DND-41 (cell line): ENCODE measurements around the gene PSD2.

Experiments used
- ATAC-seq: fragments of 200-7000 bp; cut with Tn5 transposase; 3 replicates; pipeline ENCODE4 v1.9.1; 2021; ENCODE audit warnings: low read depth; ENCODE audit not compliant: insufficient read depth
- DNase-seq: peaks from one replicate; pipeline ENCODE4 v3.0.0-alpha.2; 2020
- H2AFZ ChIP-seq: 2 replicates; pipeline ENCODE4 v1.6.0; 2012; ENCODE audit warnings: low read depth, low read length
- H3K27ac ChIP-seq: 2 replicates; pipeline ENCODE4 v1.5.1; 2012; ENCODE audit warnings: low read length, inconsistent platforms
- H3K27me3 ChIP-seq: fragments of 200-600 bp; sonication (generic); 2 replicates; pipeline ENCODE4 v1.6.0; 2012; ENCODE audit warnings: low read length, mild to moderate bottlenecking, inconsistent platforms; ENCODE audit not compliant: insufficient read depth, poor library complexity
- H3K36me3 ChIP-seq: 2 replicates; pipeline ENCODE4 v1.5.1; 2012; ENCODE audit warnings: low read length, inconsistent platforms; ENCODE audit not compliant: insufficient read depth
- H3K4me1 ChIP-seq: 2 replicates; pipeline ENCODE4 v1.5.1; 2012; ENCODE audit warnings: mild to moderate bottlenecking, low read length; ENCODE audit not compliant: insufficient read depth
- H3K4me2 ChIP-seq: 2 replicates; pipeline ENCODE4 v1.6.0; 2012; ENCODE audit warnings: mild to moderate bottlenecking, moderate library complexity, low read length, inconsistent platforms; ENCODE audit not compliant: insufficient read depth
- H3K4me3 ChIP-seq, 2 experiments: fragments of 200-600 bp in 1 of 2; shearing (Covaris generic) in 1 of 2; 2 replicates each; pipeline ENCODE4 v1.5.1; 2012 to 2016; ENCODE audit warnings: inconsistent platforms in 2 of 2, low read length in 2 of 2, mild to moderate bottlenecking in 2 of 2, low read depth in 1 of 2, moderate library complexity in 1 of 2
- H3K79me2 ChIP-seq: 2 replicates; pipeline ENCODE4 v1.6.0; 2012; ENCODE audit warnings: low read length, inconsistent platforms; ENCODE audit not compliant: insufficient read depth
- H3K9ac ChIP-seq: 2 replicates; pipeline ENCODE4 v1.6.0; 2012; ENCODE audit warnings: low read depth, mild to moderate bottlenecking, inconsistent platforms, low read length, moderate library complexity
- H3K9me3 ChIP-seq: 2 replicates; pipeline ENCODE4 v1.5.1; 2012; ENCODE audit warnings: low read length, moderate library complexity, mild to moderate bottlenecking, inconsistent platforms; ENCODE audit not compliant: insufficient read depth, severe bottlenecking
- H4K20me1 ChIP-seq: 2 replicates; pipeline ENCODE4 v1.6.0; 2012; ENCODE audit warnings: low read length; ENCODE audit not compliant: insufficient read depth
- CTCF ChIP-seq: IDR thresholded peaks from 2 replicates; pipeline ENCODE4 v1.5.1; 2012; ENCODE audit warnings: borderline replicate concordance, low read length, moderate library complexity, mild to moderate bottlenecking; ENCODE audit not compliant: poor library complexity, severe bottlenecking; ENCODE audit errors: extremely low read depth
- EZH2 ChIP-seq: IDR thresholded peaks from 3 replicates; pipeline ENCODE4 v1.6.1; 2012; ENCODE audit warnings: borderline replicate concordance, low read depth, mild to moderate bottlenecking, moderate library complexity, low read length, inconsistent platforms; ENCODE audit not compliant: severe bottlenecking

Gene PSD2

DNA sequence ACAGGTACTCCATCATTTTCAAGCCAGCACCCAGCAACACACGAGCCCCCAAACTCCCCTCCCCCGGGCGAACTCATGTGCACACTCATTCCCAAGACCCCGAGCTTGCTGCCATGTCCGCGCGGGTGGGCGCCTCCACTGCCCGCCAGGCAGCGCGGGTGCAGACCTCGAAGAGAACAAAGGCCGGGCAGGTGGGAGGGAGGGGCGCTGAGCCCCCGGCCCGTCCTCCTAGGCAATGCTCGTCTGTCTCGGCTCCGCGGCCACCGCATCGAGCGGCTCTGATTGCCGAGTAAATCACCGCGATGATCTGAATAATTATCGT, 47.1 kb upstream of the PSD2 start:
- Histone ChIP-seq H2AFZ (no peak overlapping the region), H3K27me3 (no peaks in the 10 kb centered on the region), H3K4me3 (no peak overlapping the region), H3K9me3 (no peaks in the 10 kb centered on the region), H3K4me1 (peaks cover 33% of the 10 kb centered on the region), H3K4me2 (no peak overlapping the region), H3K27ac (peak overlapping the region; percentile 42), H3K36me3 (no peaks in the 10 kb centered on the region), H3K9ac (no peak overlapping the region), H3K79me2 (no peaks in the 10 kb centered on the region), H4K20me1 (no peaks in the 10 kb centered on the region)
- ATAC-seq (no peak), DNase-seq (no peak)
- no peak for TF ChIP-seq EZH2
- TF ChIP-seq CTCF, result no peak

GRCh38 chr5:139749242-139749641, 46.4 kb upstream of the PSD2 start:
- no peak overlapping the region for H3K4me3 ChIP-seq
- no peaks in the 10 kb centered on the region for H4K20me1 ChIP-seq
- H3K4me2 ChIP-seq, result no peak overlapping the region
- H3K9ac ChIP-seq, result no peak overlapping the region
- peaks cover 33% of the 10 kb centered on the region for H3K4me1 ChIP-seq
- no peak for ATAC-seq
- no peak for DNase-seq
- TF ChIP-seq EZH2, result no peak
- TF ChIP-seq CTCF, result no peak
- H3K27ac ChIP-seq, result no peak overlapping the region
- H3K36me3 ChIP-seq, result no peaks in the 10 kb centered on the region
- no peaks in the 10 kb centered on the region for H3K9me3 ChIP-seq
- no peaks in the 10 kb centered on the region for H3K79me2 ChIP-seq
- H3K27me3 ChIP-seq, result no peaks in the 10 kb centered on the region
- no peak overlapping the region for H2AFZ ChIP-seq

DNA sequence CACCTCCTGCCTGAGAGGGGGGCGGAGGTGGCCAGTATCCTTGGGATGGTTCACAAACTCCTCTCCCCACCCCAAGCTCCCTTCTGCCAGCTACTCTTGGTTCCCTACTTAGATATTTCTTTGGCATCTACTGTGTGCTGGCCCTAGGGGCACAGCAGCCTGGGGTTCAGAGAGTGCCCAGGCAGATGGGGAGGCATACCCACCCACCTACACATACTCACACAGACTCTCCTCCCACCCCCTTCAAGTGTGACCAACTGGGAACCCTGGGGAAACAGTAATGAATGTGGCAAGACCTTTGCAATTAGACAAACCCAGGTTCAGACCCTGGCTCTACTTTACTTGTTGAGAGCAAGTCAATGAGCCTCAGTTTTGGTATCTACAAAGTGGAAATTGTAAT, 44.4 kb upstream of the PSD2 start:
- TF ChIP-seq CTCF (no peak), EZH2 (no peak)
- H3K4me1 ChIP-seq, result peaks cover 26% of the 10 kb centered on the region

More for the DNA sequence above, 44.4 kb upstream of the PSD2 start:
- Histone ChIP-seq H3K27me3 (no peaks in the 10 kb centered on the region), H3K9ac (no peak overlapping the region), H3K36me3 (no peaks in the 10 kb centered on the region), H2AFZ (no peak overlapping the region), H3K27ac (no peak overlapping the region), H3K4me2 (no peak overlapping the region), H3K9me3 (no peaks in the 10 kb centered on the region), H3K79me2 (no peaks in the 10 kb centered on the region), H3K4me3 (no peak overlapping the region), H4K20me1 (no peaks in the 10 kb centered on the region)
- ATAC-seq (no peak), DNase-seq (no peak)
